ENCODE measurements around the gene RHEX.
"Not testable (repeated sequence)": the region's sequence is repeated elsewhere in the genome, so short reads cannot be mapped to it uniquely, and the experiment has no call there.

- TF ChIP-seq CTCF (IDR thresholded peaks at IDR 0.05; ENCODE audit: insufficient read depth, low read depth, low read length); EZH2 (IDR thresholded peaks at IDR 0.05; ENCODE audit: insufficient read depth, low read length): not testable (repeated sequence)
Observed at GRCh38 chr1:206055639-206056323, 2.8 kb downstream of the RHEX start.
